ENCODE measurements around the gene SRBD1.

SRBD1 gene

GRCh38 chr2:45518546-45518945, 92.5 kb downstream of the SRBD1 start:
- DNase-seq (ENCODE audit: extremely low read depth, low read depth), result no peak
- no peak overlapping the region for H3K4me3 ChIP-seq (replicated peaks; ENCODE audit: low read depth, low read length)
- TF ChIP-seq CTCF (IDR thresholded peaks at IDR 0.05; ENCODE audit: low read depth, low read length, missing control alignments), result no peak

GRCh38 chr2:45510701-45511420, 100.2 kb downstream of the SRBD1 start:
- H3K4me3 ChIP-seq (replicated peaks; ENCODE audit: low read depth, low read length), result no peak overlapping the region
- no peak for TF ChIP-seq CTCF (IDR thresholded peaks at IDR 0.05; ENCODE audit: low read depth, low read length, missing control alignments)
- no peak for DNase-seq (ENCODE audit: extremely low read depth, low read depth)

GRCh38 chr2:45506756-45507155, 104.3 kb downstream of the SRBD1 start:
- no peak overlapping the region for H3K4me3 ChIP-seq (replicated peaks; ENCODE audit: low read depth, low read length)
- no peak for DNase-seq (ENCODE audit: extremely low read depth, low read depth)
- TF ChIP-seq CTCF (IDR thresholded peaks at IDR 0.05; ENCODE audit: low read depth, low read length, missing control alignments), result no peak

- no peak for DNase-seq (ENCODE audit: extremely low read depth, low read depth)
- no peak for TF ChIP-seq CTCF (IDR thresholded peaks at IDR 0.05; ENCODE audit: low read depth, low read length, missing control alignments)
- H3K4me3 ChIP-seq (replicated peaks; ENCODE audit: low read depth, low read length), result no peak overlapping the region
Observed at GRCh38 chr2:45505138-45505537, 105.9 kb downstream of the SRBD1 start.

- no peak for TF ChIP-seq CTCF (IDR thresholded peaks at IDR 0.05; ENCODE audit: low read depth, low read length, missing control alignments)
- no peak overlapping the region for H3K4me3 ChIP-seq (replicated peaks; ENCODE audit: low read depth, low read length)
- no peak for DNase-seq (ENCODE audit: extremely low read depth, low read depth)
Observed at GRCh38 chr2:45498661-45499550, 112.2 kb downstream of the SRBD1 start.

- TF ChIP-seq CTCF (IDR thresholded peaks at IDR 0.05; ENCODE audit: low read depth, low read length, missing control alignments), result no peak
- H3K4me3 ChIP-seq (replicated peaks; ENCODE audit: low read depth, low read length), result no peak overlapping the region
- DNase-seq (ENCODE audit: extremely low read depth, low read depth), result no peak
Observed at GRCh38 chr2:45497355-45497754, 113.7 kb downstream of the SRBD1 start.

Data from HFF-Myc (cell line).